ENCODE results near the gene C10orf95. TPM values are rescaled to one million over a fixed set of nuclear protein-coding genes. Genes with fewer than 3 reads are reported as not detected.

Gene C10orf95
- total and polyA plus RNA-seq, 10 of the 15 experiments (the other 5 are each of a cell fraction or from before 2014, with no cell fraction given), result 0.06 to 1.1 (median 0.31) TPM

DNA sequence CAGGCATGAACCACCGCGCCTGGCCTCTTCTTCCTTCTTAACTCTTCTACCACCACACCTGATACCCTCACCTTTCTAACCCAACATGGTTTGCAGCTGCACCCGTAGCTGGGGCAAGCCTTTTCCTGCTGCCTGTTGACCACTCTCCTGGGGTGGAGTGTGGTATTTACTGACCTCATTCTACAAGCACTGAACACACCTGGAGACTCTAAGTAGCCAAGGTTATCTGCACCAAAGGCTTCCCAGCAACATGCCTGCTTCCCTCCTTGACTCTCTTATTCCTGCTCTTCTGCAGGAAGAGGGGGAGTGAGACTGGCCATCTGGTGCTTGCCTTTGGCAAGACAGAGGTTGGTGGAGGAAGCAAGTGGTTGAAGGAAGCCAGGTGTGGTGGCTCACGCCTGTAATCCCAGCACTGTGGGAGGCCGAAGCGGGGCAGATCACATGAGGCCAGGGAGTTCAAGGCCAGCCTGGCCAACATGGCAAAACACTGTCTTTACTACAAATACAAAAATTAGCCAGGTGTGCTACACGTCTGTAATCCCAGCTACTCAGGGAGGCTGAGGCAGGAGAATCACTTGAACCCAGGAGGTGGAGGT lies 41.1 kb upstream of the C10orf95 start:
- ATAC-seq (no peak), FAIRE-seq (no peak), DNase-seq (ENCODE audit: low read depth, low spot score) (no peak)
- no peak overlapping the region for H3K27ac ChIP-seq (ENCODE audit: control insufficient read depth, insufficient read depth)
- no peaks in the 10 kb centered on the region for H3K4me1 ChIP-seq (ENCODE audit: control insufficient read depth, insufficient read depth, low read length)
- ChIA-PET POLR2A (interaction anchor here (0.6 to 0.7 kb wide), 2 partner anchors 40 to 41 kb away, joined by 4 read pairs; partner anchors contain the start of gene C10orf95), CTCF (no interaction called here), SMC1A (ENCODE audit: uncharacterized antibody, unreplicated experiment) (no interaction called here), RAD21 (ENCODE audit: unreplicated experiment) (no interaction called here)
- H3K4me3 ChIP-seq, result no peak overlapping the region
- no peak overlapping the region for H3K4me2 ChIP-seq (ENCODE audit: control insufficient read depth, insufficient read depth)
- TF ChIP-seq ZSCAN29 (IDR thresholded peaks at IDR 0.05), result no peak
- H3K9me3 ChIP-seq (replicated peaks; ENCODE audit: control insufficient read depth, insufficient read depth, low read length), result no peaks in the 10 kb centered on the region
- H3K36me3 ChIP-seq (ENCODE audit: control insufficient read depth in 2 of 2, insufficient read depth in 2 of 2, low read length in 1 of 2), result peaks cover 14 to 17% of the 10 kb centered on the region in 2 experiments
- H3K9ac ChIP-seq (ENCODE audit: control insufficient read depth, insufficient read depth, low read length), result no peak overlapping the region
- no peaks in the 10 kb centered on the region for H3K27me3 ChIP-seq (replicated peaks in 1 of 2; ENCODE audit: control insufficient read depth in 2 of 2, insufficient read depth in 2 of 2, low read length in 1 of 2)
- BruUV-seq (replicated peaks), result no TSS peak
- 100% methylated on average over 7 of the region's 7 CpGs for WGBS (ENCODE audit: insufficient coverage, insufficient replicate concordance, low lambda C conversion rate, missing lambda C conversion rate)
- no peak overlapping the region for H2AFZ ChIP-seq (ENCODE audit: control insufficient read depth, low read depth, low read length)
- H4K20me1 ChIP-seq (ENCODE audit: control insufficient read depth, insufficient read depth), result no peaks in the 10 kb centered on the region
- in situ Hi-C loops (cut with MboI) (no loop called here), intact Hi-C loops (cut with micrococcal nuclease; ENCODE audit: unreplicated experiment) (no loop called here)
- peaks cover 20% of the 10 kb centered on the region for H3K79me2 ChIP-seq (ENCODE audit: control insufficient read depth, insufficient read depth, low read length)

- WGBS (ENCODE audit: insufficient coverage, insufficient replicate concordance, low lambda C conversion rate, missing lambda C conversion rate), result 96% methylated on average over 4 of the region's 4 CpGs
- RAD21 ChIA-PET (ENCODE audit: unreplicated experiment), result no interaction called here
- Histone ChIP-seq H3K79me2 (ENCODE audit: control insufficient read depth, insufficient read depth, low read length) (peaks cover 12% of the 10 kb centered on the region), H3K4me1 (ENCODE audit: control insufficient read depth, insufficient read depth, low read length) (no peaks in the 10 kb centered on the region), H4K20me1 (ENCODE audit: control insufficient read depth, insufficient read depth) (no peaks in the 10 kb centered on the region), H3K9me3 (replicated peaks; ENCODE audit: control insufficient read depth, insufficient read depth, low read length) (no peaks in the 10 kb centered on the region), H3K4me2 (ENCODE audit: control insufficient read depth, insufficient read depth) (no peak overlapping the region), H3K36me3 (ENCODE audit: control insufficient read depth in 2 of 2, insufficient read depth in 2 of 2, low read length in 1 of 2) (peaks cover 14 to 18% of the 10 kb centered on the region in 2 experiments), H3K27me3 (replicated peaks in 1 of 2; ENCODE audit: control insufficient read depth in 2 of 2, insufficient read depth in 2 of 2, low read length in 1 of 2) (no peaks in the 10 kb centered on the region), H3K9ac (ENCODE audit: control insufficient read depth, insufficient read depth, low read length) (no peak overlapping the region), H2AFZ (ENCODE audit: control insufficient read depth, low read depth, low read length) (no peak overlapping the region), H3K4me3 (no peak overlapping the region), H3K27ac (ENCODE audit: control insufficient read depth, insufficient read depth) (no peak overlapping the region)
- intact Hi-C loops (cut with micrococcal nuclease; ENCODE audit: unreplicated experiment), result no loop called here
- CTCF ChIA-PET, result interaction anchor here (1.0 kb wide), 1 partner anchor 93 kb away, joined by 5 read pairs; no protein-coding TSS in a partner anchor
- FAIRE-seq (no peak), ATAC-seq (no peak), DNase-seq (ENCODE audit: low read depth, low spot score) (no peak)
- POLR2A ChIA-PET, result no interaction called here
- SMC1A ChIA-PET (ENCODE audit: uncharacterized antibody, unreplicated experiment), result interaction anchor here (1.1 kb wide), 1 partner anchor 93 kb away, joined by 3 read pairs; no protein-coding TSS in a partner anchor
- BruUV-seq (replicated peaks), result no TSS peak
- in situ Hi-C loops (cut with MboI), result no loop called here
- TF ChIP-seq PAX8 (IDR thresholded peaks at IDR 0.05) (no peak), YBX1 (IDR thresholded peaks at IDR 0.05) (no peak), POU2F2 (IDR thresholded peaks at IDR 0.05; ENCODE audit: borderline replicate concordance, low read depth, low read length) (no peak), SIX5 (IDR thresholded peaks at IDR 0.05; ENCODE audit: low read depth, low read length, severe bottlenecking) (no peak), RBBP5 (conservative IDR thresholded peaks at IDR 0.05) (no peak), RFX5 (IDR thresholded peaks at IDR 0.05; ENCODE audit: low read depth, low read length) (no peak), SMARCA5 (IDR thresholded peaks at IDR 0.05) (no peak), PML (IDR thresholded peaks at IDR 0.05; ENCODE audit: low read length) (no peak), CHD1 (IDR thresholded peaks at IDR 0.05; ENCODE audit: low read depth, low read length) (no peak), SUZ12 (IDR thresholded peaks at IDR 0.05; ENCODE audit: unreplicated experiment) (no peak), CHD2 (IDR thresholded peaks at IDR 0.05; ENCODE audit: borderline replicate concordance, low read depth, low read length) (no peak), CREM (IDR thresholded peaks at IDR 0.05; ENCODE audit: low read depth) (no peak), JUND (IDR thresholded peaks at IDR 0.05; ENCODE audit: low read depth, low read length) (no peak)
- TF ChIP-seq, protein P1, sequence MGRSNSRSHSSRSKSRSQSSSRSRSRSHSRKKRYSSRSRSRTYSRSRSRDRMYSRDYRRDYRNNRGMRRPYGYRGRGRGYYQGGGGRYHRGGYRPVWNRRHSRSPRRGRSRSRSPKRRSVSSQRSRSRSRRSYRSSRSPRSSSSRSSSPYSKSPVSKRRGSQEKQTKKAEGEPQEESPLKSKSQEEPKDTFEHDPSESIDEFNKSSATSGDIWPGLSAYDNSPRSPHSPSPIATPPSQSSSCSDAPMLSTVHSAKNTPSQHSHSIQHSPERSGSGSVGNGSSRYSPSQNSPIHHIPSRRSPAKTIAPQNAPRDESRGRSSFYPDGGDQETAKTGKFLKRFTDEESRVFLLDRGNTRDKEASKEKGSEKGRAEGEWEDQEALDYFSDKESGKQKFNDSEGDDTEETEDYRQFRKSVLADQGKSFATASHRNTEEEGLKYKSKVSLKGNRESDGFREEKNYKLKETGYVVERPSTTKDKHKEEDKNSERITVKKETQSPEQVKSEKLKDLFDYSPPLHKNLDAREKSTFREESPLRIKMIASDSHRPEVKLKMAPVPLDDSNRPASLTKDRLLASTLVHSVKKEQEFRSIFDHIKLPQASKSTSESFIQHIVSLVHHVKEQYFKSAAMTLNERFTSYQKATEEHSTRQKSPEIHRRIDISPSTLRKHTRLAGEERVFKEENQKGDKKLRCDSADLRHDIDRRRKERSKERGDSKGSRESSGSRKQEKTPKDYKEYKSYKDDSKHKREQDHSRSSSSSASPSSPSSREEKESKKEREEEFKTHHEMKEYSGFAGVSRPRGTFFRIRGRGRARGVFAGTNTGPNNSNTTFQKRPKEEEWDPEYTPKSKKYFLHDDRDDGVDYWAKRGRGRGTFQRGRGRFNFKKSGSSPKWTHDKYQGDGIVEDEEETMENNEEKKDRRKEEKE (IDR thresholded peaks at IDR 0.05), result no peak
- TF ChIP-seq, protein P2, sequence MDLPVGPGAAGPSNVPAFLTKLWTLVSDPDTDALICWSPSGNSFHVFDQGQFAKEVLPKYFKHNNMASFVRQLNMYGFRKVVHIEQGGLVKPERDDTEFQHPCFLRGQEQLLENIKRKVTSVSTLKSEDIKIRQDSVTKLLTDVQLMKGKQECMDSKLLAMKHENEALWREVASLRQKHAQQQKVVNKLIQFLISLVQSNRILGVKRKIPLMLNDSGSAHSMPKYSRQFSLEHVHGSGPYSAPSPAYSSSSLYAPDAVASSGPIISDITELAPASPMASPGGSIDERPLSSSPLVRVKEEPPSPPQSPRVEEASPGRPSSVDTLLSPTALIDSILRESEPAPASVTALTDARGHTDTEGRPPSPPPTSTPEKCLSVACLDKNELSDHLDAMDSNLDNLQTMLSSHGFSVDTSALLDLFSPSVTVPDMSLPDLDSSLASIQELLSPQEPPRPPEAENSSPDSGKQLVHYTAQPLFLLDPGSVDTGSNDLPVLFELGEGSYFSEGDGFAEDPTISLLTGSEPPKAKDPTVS (IDR thresholded peaks at IDR 0.05; ENCODE audit: low read depth, low read length), result no peak
Measured at GRCh38 chr10:102491136-102491535, 39.8 kb upstream of the C10orf95 start.
